ENCODE data around the gene PRKN.

GRCh38 chr6:161442420-161442819 is 1285.1 kb downstream of the PRKN start:
- TF ChIP-seq CTCF (IDR thresholded peaks at IDR 0.05; ENCODE audit: low read length) (no peak), EZH2phosphoT487 (IDR thresholded peaks at IDR 0.05; ENCODE audit: low read length) (no peak), EZH2 (optimal IDR thresholded peaks at IDR 0.05; ENCODE audit: low read depth, low read length) (no peak)
